CD4-positive, alpha-beta T cell (primary cell): ENCODE results near the gene TEAD3. TPM values are rescaled to one million over a fixed set of nuclear protein-coding genes. Genes with fewer than 3 reads are reported as not detected.

Experiments
- ATAC-seq: fragments of 200-7000 bp; cut with Tn5 transposase; one replicate; pipeline ENCODE4 v1.10.0; 2022; ENCODE audit warnings: mild to moderate bottlenecking; ENCODE audit not compliant: poor library complexity
- CTCF ChIA-PET: fragments of 350-600 bp; sonication (Branson Sonifier 250); formaldehyde crosslinking; loops from one replicate; lab custom pipeline; 2021; ENCODE audit warnings: antibody characterized with exemption, inconsistent platforms; lab: Charles Lee
- POLR2A ChIA-PET: fragments of 350-600 bp; sonication (Branson Sonifier 250); formaldehyde crosslinking; loops from one replicate; lab custom pipeline; 2021; ENCODE audit warnings: antibody characterized with exemption, inconsistent platforms; lab: Charles Lee
- DNase-seq, 14 experiments: peaks; one replicate each; pipeline ENCODE4 v3.0.0-alpha.2; 2013 to 2020; ENCODE audit warnings: mixed read lengths in 2 of 14
- H3K27ac ChIP-seq, 2 donors: one replicate each; pipeline versions ENCODE4 v1.5.1 to v1.7.0; 2013; ENCODE audit warnings: low read length in 2 of 2, low read depth in 1 of 2, mild to moderate bottlenecking in 1 of 2
- H3K27me3 ChIP-seq, 2 experiments: 1 replicate in 1 of 2; 2 replicates in 1 of 2; pipeline versions ENCODE4 v1.6.1 to v1.7.0; 2013; ENCODE audit warnings: low read length in 2 of 2, control low read depth in 1 of 2, mild to moderate bottlenecking in 1 of 2, moderate library complexity in 1 of 2; ENCODE audit not compliant: insufficient read depth in 2 of 2, control insufficient read depth in 1 of 2
- H3K36me3 ChIP-seq: one replicate; pipeline ENCODE4 v1.6.1; 2013; ENCODE audit warnings: low read length, control low read depth; ENCODE audit not compliant: insufficient read depth
- H3K4me1 ChIP-seq: one replicate; pipeline ENCODE4 v1.6.1; 2013; ENCODE audit warnings: low read length, control low read depth; ENCODE audit not compliant: insufficient read depth
- H3K4me3 ChIP-seq: one replicate; pipeline ENCODE4 v1.5.1; 2013; ENCODE audit warnings: mild to moderate bottlenecking, low read length, moderate library complexity
- H3K9me3 ChIP-seq, 2 experiments: 1 replicate in 1 of 2; 2 replicates in 1 of 2; pipeline versions ENCODE4 v1.6.1 to v1.7.0; 2013; ENCODE audit warnings: low read length in 2 of 2, mild to moderate bottlenecking in 2 of 2, control low read depth in 1 of 2, moderate library complexity in 1 of 2; ENCODE audit not compliant: control insufficient read depth in 1 of 2, insufficient read depth in 1 of 2
- H3K27ac Mint-ChIP-seq: one replicate; pipeline ENCODE4 v1.8.0; 2020; ENCODE audit warnings: mixed read lengths
- H3K27me3 Mint-ChIP-seq: one replicate; pipeline ENCODE4 v1.8.0; 2021; ENCODE audit warnings: mixed read lengths
- H3K36me3 Mint-ChIP-seq: one replicate; pipeline ENCODE4 v1.8.0; 2021; ENCODE audit warnings: low read depth, mixed read lengths
- H3K4me1 Mint-ChIP-seq: one replicate; pipeline ENCODE4 v1.8.0; 2021; ENCODE audit warnings: low read depth, mixed read lengths
- H3K4me3 Mint-ChIP-seq: one replicate; pipeline ENCODE4 v1.8.0; 2020; ENCODE audit warnings: mild to moderate bottlenecking, mixed read lengths
- H3K9me3 Mint-ChIP-seq: one replicate; pipeline ENCODE4 v1.8.0; 2020; ENCODE audit warnings: mixed read lengths
- CTCF ChIP-seq: fragments of 200-600 bp; IDR thresholded peaks from one replicate; pipeline ENCODE4 v1.8.0; 2022; ENCODE audit warnings: antibody characterized with exemption, mild to moderate bottlenecking
- intact Hi-C, 2 experiments: fragments of 100-400 bp; cut with DNase I in 1 of 2; cut with micrococcal nuclease in 1 of 2; formaldehyde crosslinking; loops; one replicate each; pipeline versions ENCODE4 v1.15.1 to v1.9.0; 2023 to 2025; cut with DNase I, micrococcal nuclease
- total RNA-seq, 174 experiments: library from RNA in 2 of 174; stranded (reverse) in 2 of 174; gene quantifications; one replicate each; pipeline ENCODE4 v1.2.3 and lab custom pipeline; 2021 to 2026

The TEAD3 gene
- total RNA-seq, 2 experiments from 2014 or later: 0.11 TPM; not detected in 1

- no peak overlapping the region for H3K27ac ChIP-seq
- ATAC-seq: no peak
- intact Hi-C loops: no loop called here
Observed at GRCh38 chr6:35506536-35506935, 9.7 kb upstream of the TEAD3 start.

GRCh38 chr6:35505999-35506412, 9.1 kb upstream of the TEAD3 start:
- no peaks in the 10 kb centered on the region for H3K4me1 Mint-ChIP-seq
- no peak overlapping the region for H3K27ac Mint-ChIP-seq
- Histone ChIP-seq H3K36me3 (no peaks in the 10 kb centered on the region), H3K4me1 (no peaks in the 10 kb centered on the region), H3K27ac (no peak overlapping the region), H3K27me3 (peaks cover 10 to 19% of the 10 kb centered on the region in 2 experiments), H3K9me3 (no peaks in the 10 kb centered on the region), H3K4me3 (no peak overlapping the region)
- POLR2A ChIA-PET: no interaction called here
- intact Hi-C loops: no loop called here
- no peak for TF ChIP-seq CTCF
- CTCF ChIA-PET: no interaction called here
- peaks cover 14% of the 10 kb centered on the region for H3K27me3 Mint-ChIP-seq
- no peak overlapping the region for H3K4me3 Mint-ChIP-seq
- H3K9me3 Mint-ChIP-seq: no peaks in the 10 kb centered on the region
- ATAC-seq: no peak
- no peaks in the 10 kb centered on the region for H3K36me3 Mint-ChIP-seq
- DNase-seq: no peak

More at GRCh38 chr6:35506536-35506935, 9.7 kb upstream of the TEAD3 start:
- no peaks in the 10 kb centered on the region for H3K9me3 Mint-ChIP-seq
- TF ChIP-seq CTCF: no peak
- H3K27ac Mint-ChIP-seq: no peak overlapping the region
- no peak overlapping the region for H3K4me3 Mint-ChIP-seq
- no peaks in the 10 kb centered on the region for H3K36me3 Mint-ChIP-seq
- Histone ChIP-seq H3K4me1 (peaks cover 2% of the 10 kb centered on the region), H3K27me3 (peaks cover 15 to 21% of the 10 kb centered on the region in 2 experiments), H3K9me3 (peaks cover 0 to 2% of the 10 kb centered on the region in 2 experiments), H3K36me3 (no peaks in the 10 kb centered on the region), H3K4me3 (no peak overlapping the region)
- no peak for DNase-seq
- CTCF ChIA-PET: no interaction called here
- POLR2A ChIA-PET: no interaction called here
- H3K4me1 Mint-ChIP-seq: no peaks in the 10 kb centered on the region
- H3K27me3 Mint-ChIP-seq: peaks cover 18% of the 10 kb centered on the region

GRCh38 chr6:35503534-35503933, 6.7 kb upstream of the TEAD3 start:
- ChIA-PET CTCF (no interaction called here), POLR2A (no interaction called here)
- no peak overlapping the region for H3K4me3 Mint-ChIP-seq
- no peaks in the 10 kb centered on the region for H3K36me3 Mint-ChIP-seq
- H3K27me3 Mint-ChIP-seq: peaks cover 28% of the 10 kb centered on the region
- TF ChIP-seq CTCF: no peak
- Histone ChIP-seq H3K27me3 (peaks cover 7 to 19% of the 10 kb centered on the region in 2 experiments), H3K9me3 (no peaks in the 10 kb centered on the region), H3K4me3 (no peak overlapping the region), H3K36me3 (no peaks in the 10 kb centered on the region), H3K27ac (no peak overlapping the region), H3K4me1 (peaks cover 6% of the 10 kb centered on the region)
- no peaks in the 10 kb centered on the region for H3K9me3 Mint-ChIP-seq
- peaks cover 7% of the 10 kb centered on the region for H3K4me1 Mint-ChIP-seq
- intact Hi-C loops: no loop called here
- H3K27ac Mint-ChIP-seq: no peak overlapping the region
- no peak for DNase-seq
- ATAC-seq: no peak
